K562 (cell line): Measurements from ENCODE around the gene HELB. TPM values are rescaled to one million over a fixed set of nuclear protein-coding genes. Genes with fewer than 3 reads are reported as not detected.

ENCODE experiments used
- ATAC-seq: fragments of 200-7000 bp; cut with Tn5 transposase; 3 replicates; pipeline ENCODE4 v1.9.1; 2020; ENCODE audit warnings: moderate library complexity
- BruUV-seq: library from RNA; stranded (reverse); fragments of 400-500 nt; replicated peaks from 2 replicates; lab custom pipeline; 2021; lab: Mats Ljungman, UMichigan
- CTCF ChIA-PET: fragments of 300-600 bp; formaldehyde crosslinking; extraction: SDS; loops from one replicate; lab custom pipeline; 2021; ENCODE audit warnings: low intra/inter-chr PET ratio; lab: Yijun Ruan, JAX
- POLR2A ChIA-PET: fragments of 300-600, 350-650 bp; sonication (Branson Sonifier 250); formaldehyde crosslinking; extraction: SDS; loops from one replicate; lab custom pipeline; 2021; ENCODE audit warnings: antibody characterized with exemption, inconsistent platforms; lab: Yijun Ruan, JAX
- DNase-seq, 4 experiments: peaks; one replicate each; pipeline versions ENCODE4 v3.0.0 to v3.0.0-alpha.2; 2011 to 2018; ENCODE audit warnings: low spot score in 3 of 4, mixed read lengths in 3 of 4; ENCODE audit errors: extremely low read depth in 1 of 4
- FAIRE-seq: peaks from 2 replicates; lab custom pipeline; 2011; peaks lifted over from hg19 to GRCh38; lab: Jason Lieb, UNC
- H2AFZ ChIP-seq: 2 replicates; pipeline ENCODE4 v1.6.0; 2011; ENCODE audit warnings: low read depth, low read length, control low read depth, inconsistent platforms
- H3K27ac ChIP-seq: fragments of 200-600 bp; 3 replicates; pipeline ENCODE4 v1.8.0; 2011; ENCODE audit warnings: low read depth, mild to moderate bottlenecking, control low read depth, inconsistent platforms, low read length, moderate library complexity, mixed read lengths; ENCODE audit errors: extremely low read depth
- H3K27me3 ChIP-seq, 2 experiments: fragments of 300-600 bp in 1 of 2; 2 replicates in 1 of 2; 3 replicates in 1 of 2; pipeline versions ENCODE4 v1.6.0 to v1.8.0; 2011; ENCODE audit warnings: inconsistent platforms in 2 of 2, low read length in 2 of 2, mild to moderate bottlenecking in 1 of 2, mixed read lengths in 1 of 2, moderate library complexity in 1 of 2; ENCODE audit not compliant: control insufficient read depth in 2 of 2, insufficient read depth in 2 of 2
- H3K36me3 ChIP-seq: fragments of 300-600 bp; 3 replicates; pipeline ENCODE4 v1.8.0; 2011; ENCODE audit warnings: mild to moderate bottlenecking, low read length, inconsistent platforms; ENCODE audit not compliant: control insufficient read depth, insufficient read depth
- H3K4me1 ChIP-seq, 2 experiments: fragments of 200-600 bp in 1 of 2; replicated peaks in 1 of 2; 2 replicates in 1 of 2; 3 replicates in 1 of 2; pipeline versions ENCODE4 v1.5.1 to v1.8.0; 2011; ENCODE audit warnings: inconsistent platforms in 2 of 2, low read length in 2 of 2, mild to moderate bottlenecking in 1 of 2, mixed read lengths in 1 of 2, moderate library complexity in 1 of 2; ENCODE audit not compliant: control insufficient read depth in 2 of 2, insufficient read depth in 2 of 2
- H3K4me2 ChIP-seq: 2 replicates; pipeline ENCODE4 v1.6.1; 2011; ENCODE audit warnings: low read length, control low read depth, inconsistent platforms, mixed read lengths; ENCODE audit not compliant: insufficient read depth
- H3K4me3 ChIP-seq: fragments of 200-600 bp; sonication (generic), shearing (Covaris generic); 2 replicates; pipeline ENCODE4 v1.5.1; 2016; ENCODE audit warnings: control low read depth, inconsistent platforms
- H3K79me2 ChIP-seq: fragments of 200-600 bp; 3 replicates; pipeline ENCODE4 v1.8.0; 2011; ENCODE audit warnings: low read length, inconsistent platforms; ENCODE audit not compliant: control insufficient read depth, insufficient read depth
- H3K9ac ChIP-seq, 2 experiments: 2 replicates each; pipeline versions ENCODE4 v1.6.0 to v1.6.1; 2011; ENCODE audit warnings: low read depth in 2 of 2, low read length in 2 of 2, control low read depth in 1 of 2, inconsistent platforms in 1 of 2, mild to moderate bottlenecking in 1 of 2, mixed read lengths in 1 of 2; ENCODE audit not compliant: insufficient read depth in 1 of 2
- H3K9me1 ChIP-seq: one replicate; pipeline ENCODE4 v1.6.0; 2011; ENCODE audit warnings: inconsistent platforms, mild to moderate bottlenecking, low read length, moderate library complexity; ENCODE audit not compliant: control insufficient read depth, insufficient read depth
- H3K9me3 ChIP-seq: replicated peaks from 2 replicates; pipeline ENCODE4 v1.5.1; 2011; ENCODE audit warnings: low read depth, low read length, inconsistent platforms; ENCODE audit not compliant: control insufficient read depth, insufficient read depth
- H4K20me1 ChIP-seq: replicated peaks from 2 replicates; pipeline ENCODE4 v1.6.1; 2011; ENCODE audit warnings: low read length, inconsistent platforms, mixed read lengths; ENCODE audit not compliant: control insufficient read depth, insufficient read depth
- CEBPG ChIP-seq, 3 experiments: fragments of 200-800 bp in 1 of 3; sonication (Bioruptor generic) in 1 of 3; sonication (generic) in 1 of 3; formaldehyde crosslinking in 1 of 3; IDR thresholded peaks in 2 of 3; conservative IDR thresholded peaks in 1 of 3; 2 replicates each; pipeline versions ENCODE4 v1.6.1 to v1.8.0; 2016 to 2022; ENCODE audit warnings: missing compliant biosample characterization in 2 of 3, missing genetic modification characterization in 2 of 3, mild to moderate bottlenecking in 1 of 3, missing genetic modification reagents in 1 of 3
- CHCHD3 ChIP-seq: fragments of 250-450 bp; sonication (Bioruptor Pico); IDR thresholded peaks from 2 replicates; pipeline ENCODE4 v2.1.2; 2022; ENCODE audit warnings: mild to moderate bottlenecking
- GTF2F1 ChIP-seq: IDR thresholded peaks from 2 replicates; pipeline ENCODE4 v1.6.1; 2011; ENCODE audit warnings: low read depth, low read length, improper control_type of control experiment
- NFATC3 ChIP-seq: fragments of 450-650 bp; IDR thresholded peaks from 2 replicates; pipeline ENCODE4 v1.6.1; 2017; ENCODE audit warnings: mild to moderate bottlenecking
- NR3C1 ChIP-seq: sonication (generic); formaldehyde crosslinking; IDR thresholded peaks from 2 replicates; pipeline ENCODE4 v1.8.1; 2022; ENCODE audit warnings: missing genetic modification reagents
- PYGO2 ChIP-seq: fragments of 450-650 bp; IDR thresholded peaks from 2 replicates; pipeline ENCODE4 v1.6.1; 2016; ENCODE audit warnings: mild to moderate bottlenecking, missing genetic modification characterization, moderate library complexity, missing compliant biosample characterization
- REST ChIP-seq, 2 experiments: fragments of 450-650 bp; formaldehyde crosslinking in 1 of 2; IDR thresholded peaks; 2 replicates each; pipeline versions ENCODE4 v1.4.0 to v1.6.1; 2014 to 2020; ENCODE audit warnings: mild to moderate bottlenecking in 2 of 2, borderline replicate concordance in 1 of 2, low read depth in 1 of 2
- SMAD1 ChIP-seq: fragments of 150-350 bp; IDR thresholded peaks from 2 replicates; pipeline ENCODE4 v1.6.1; 2014; ENCODE audit warnings: low read length, low read depth; ENCODE audit not compliant: partially characterized antibody
- SMARCA4 ChIP-seq: fragments of 450-650 bp; IDR thresholded peaks from 2 replicates; pipeline ENCODE4 v1.6.1; 2016
- TCF15 ChIP-seq: fragments of 250-450 bp; sonication (Bioruptor Pico); IDR thresholded peaks from 2 replicates; pipeline ENCODE4 v1.8.0; 2022; ENCODE audit warnings: moderate library complexity, mild to moderate bottlenecking, inconsistent platforms
- TEAD1 ChIP-seq, 2 experiments: fragments of 450-650 bp in 1 of 2; sonication (generic) in 1 of 2; formaldehyde crosslinking; IDR thresholded peaks; 2 replicates each; pipeline versions ENCODE4 v1.4.0 to v1.8.0; 2020 to 2022; ENCODE audit warnings: mild to moderate bottlenecking in 2 of 2, missing genetic modification reagents in 1 of 2
- TFAP4 ChIP-seq: sonication (generic); formaldehyde crosslinking; IDR thresholded peaks from 2 replicates; pipeline ENCODE4 v1.8.0; 2022; ENCODE audit warnings: missing genetic modification reagents, mild to moderate bottlenecking, moderate library complexity, borderline replicate concordance
- ZKSCAN8 ChIP-seq: fragments of 200-800 bp; sonication (Bioruptor generic); IDR thresholded peaks from 2 replicates; pipeline ENCODE4 v1.6.1; 2016; ENCODE audit warnings: missing genetic modification characterization, missing compliant biosample characterization
- ZNF77 ChIP-seq: fragments of 250-450 bp; sonication (Bioruptor Pico); IDR thresholded peaks from 2 replicates; pipeline ENCODE4 v1.5.0; 2020
- WGBS: fragments of 100-300 bp; shearing (Covaris generic); methylation state at CpG from one replicate; pipeline ENCODE4 v1.1.6; 2016; ENCODE audit warnings: low coverage, mixed read lengths; ENCODE audit not compliant: insufficient coverage; ENCODE audit errors: missing lambda C conversion rate; 5-methylcytosine and 5-hydroxymethylcytosine counted together
- in situ Hi-C: fragments of 300-500 bp; cut with MboI; formaldehyde crosslinking; loops from 4 replicates; pipeline ENCODE4 v1.15.0; 2018; ENCODE audit warnings: inconsistent platforms, mixed read lengths
- intact Hi-C: fragments of 100-400 bp; cut with micrococcal nuclease; formaldehyde crosslinking; loops from 2 replicates; pipeline ENCODE4 v1.14.2; 2022
- polyA plus RNA-seq, 8 experiments: library from polyadenylated mRNA; depleted of rRNA in 4 of 8; stranded (reverse) in 5 of 8; unstranded in 3 of 8; fragments of >200 nt; fragmentation: Nextera tagmentation in 2 of 8; fragmentation: Illumina TruSeq in 1 of 8; extraction: Ambion mirVana in 2 of 8; extraction: Trizol in 1 of 8; gene quantifications; 2 replicates each; pipeline versions ENCODE4 v1.2.1 to v1.2.3, GENCODE V29; 2011 to 2014; ENCODE audit warnings: inconsistent platforms in 1 of 8, missing spikeins in 1 of 8
- total RNA-seq, 7 experiments: library from RNA; depleted of rRNA in 6 of 7; stranded (reverse); fragments of >200 nt in 6 of 7; fragmentation: Illumina TruSeq in 2 of 7; extraction: Trizol in 2 of 7; gene quantifications; 2 replicates each; pipeline versions ENCODE4 v1.2.1 to v1.2.3, GENCODE V29; 2011 to 2021; ENCODE audit warnings: low replicate concordance in 1 of 7

Gene HELB
- total and polyA plus RNA-seq, 9 of the 15 experiments (the other 6 are each of a cell fraction or from before 2014, with no cell fraction given): 0.74 to 7.6 (median 2.4) TPM

- no TSS peak for BruUV-seq
- no peak overlapping the region for H3K4me2 ChIP-seq
- WGBS: 21% methylated on average over 2 of the region's 2 CpGs
- ChIA-PET CTCF (no interaction called here), POLR2A (interaction anchor here (0.9 kb wide), 1 partner anchor 10 kb away, joined by 3 read pairs; no protein-coding TSS in a partner anchor)
- no peak overlapping the region for H3K9ac ChIP-seq
- peaks cover 0 to 4% of the 10 kb centered on the region in 2 experiments; a peak in 1 of 5 replicates for H3K27me3 ChIP-seq
- no peak overlapping the region for H3K4me3 ChIP-seq
- no peaks in the 10 kb centered on the region; a peak in 2 of 5 replicates for H3K4me1 ChIP-seq
- DNase-seq (no peak), ATAC-seq (no peak), FAIRE-seq (no peak)
- H3K9me3 ChIP-seq: no peaks in the 10 kb centered on the region
- H3K36me3 ChIP-seq: no peaks in the 10 kb centered on the region
- no peaks in the 10 kb centered on the region for H3K9me1 ChIP-seq
- no peak overlapping the region for H3K27ac ChIP-seq
- H3K79me2 ChIP-seq: no peaks in the 10 kb centered on the region
- intact Hi-C loops: no loop called here
- in situ Hi-C loops: no loop called here
- H4K20me1 ChIP-seq: no peaks in the 10 kb centered on the region
- no peak overlapping the region for H2AFZ ChIP-seq
- TF ChIP-seq ZKSCAN8 (no peak), CHCHD3 (no peak), NFATC3 (no peak), NR3C1 (CRISPR knock-in tag) (no peak), ZNF77 (CRISPR knock-in tag) (no peak), GTF2F1 (no peak), TCF15 (CRISPR knock-in tag) (no peak), PYGO2 (tag) (no peak), SMAD1 (no peak), SMARCA4 (no peak), REST (IDR thresholded peaks at IDR 0.05; ENCODE audit: borderline replicate concordance) (no peak), REST (CRISPR knock-in tag; IDR thresholded peaks at IDR 0.05; ENCODE audit: low read depth) (no peak), CEBPG (CRISPR knock-in tag; IDR thresholded peaks at IDR 0.05) (no peak), CEBPG (tag; conservative IDR thresholded peaks at IDR 0.05 in 1 of 2, IDR thresholded peaks at IDR 0.05 in 1 of 2) (no peak), TEAD1 (CRISPR knock-in tag; IDR thresholded peaks at IDR 0.05) (no peak), TFAP4 (no peak)
Measured at GRCh38 chr12:66289485-66289884, 12.8 kb upstream of the HELB start.
